ENCODE results near the gene ZNF503.

GRCh38 chr10:75399461-75400162, 2.0 kb downstream of the ZNF503 start:
- TF ChIP-seq CTCF (conservative IDR thresholded peaks at IDR 0.05) (peak; percentile 83), ZFX (IDR thresholded peaks at IDR 0.05) (no peak)

All from C4-2B (cell line).